NK-92 (cell line): Measurements from ENCODE around the gene ALDH3A1.

Source experiments
- DNase-seq: peaks from one replicate; lab custom pipeline; 2025; ENCODE audit not compliant: unreplicated experiment; lab: John Stamatoyannopoulos, UW

The ALDH3A1 gene

GRCh38 chr17:19705771-19706770 lies 42.0 kb downstream of the ALDH3A1 start:
- DNase-seq, result no peak

GRCh38 chr17:19705201-19705600 lies 42.9 kb downstream of the ALDH3A1 start:
- no peak for DNase-seq

GRCh38 chr17:19703828-19704613 lies 44.1 kb downstream of the ALDH3A1 start:
- DNase-seq, result no peak

- no peak for DNase-seq
These were observed 44.8 kb downstream of the ALDH3A1 start for GRCh38 chr17:19703106-19703827.

GRCh38 chr17:19702217-19702641 lies 45.9 kb downstream of the ALDH3A1 start:
- DNase-seq, result no peak
